H1 (cell line): ENCODE results near the gene TMEM131L.

ENCODE experiments used
- CEBPB ChIP-seq: IDR thresholded peaks from 2 replicates; pipeline ENCODE4 v1.6.1; 2012; ENCODE audit warnings: low read depth, low read length
- CTCF ChIP-seq, 3 experiments: IDR thresholded peaks; 1 replicate in 2 of 3; 2 replicates in 1 of 3; pipeline versions ENCODE4 v1.5.1 to v1.6.1; 2011; ENCODE audit warnings: low read length in 3 of 3, mild to moderate bottlenecking in 3 of 3, inconsistent platforms in 2 of 3, low read depth in 1 of 3, moderate library complexity in 1 of 3; ENCODE audit not compliant: insufficient read depth in 1 of 3; ENCODE audit errors: control extremely low read depth in 1 of 3
- JUND ChIP-seq: IDR thresholded peaks from 2 replicates; pipeline ENCODE4 v1.6.1; 2011; ENCODE audit warnings: mild to moderate bottlenecking, improper control_type of control experiment, low read length
- POLR2A ChIP-seq, 2 experiments: IDR thresholded peaks; 1 replicate in 1 of 2; 2 replicates in 1 of 2; pipeline ENCODE4 v1.6.1; 2011; ENCODE audit warnings: low read depth in 2 of 2, low read length in 2 of 2, mild to moderate bottlenecking in 2 of 2; ENCODE audit errors: control extremely low read depth in 1 of 2
- POU5F1 ChIP-seq: IDR thresholded peaks from 2 replicates; pipeline ENCODE4 v1.6.1; 2011; ENCODE audit warnings: low read depth, mild to moderate bottlenecking, low read length, moderate library complexity
- RNF2 ChIP-seq: fragments of 200-900, 300-1000 bp; sonication (generic); IDR thresholded peaks from 2 replicates; pipeline ENCODE4 v1.7.1; 2016; ENCODE audit warnings: borderline replicate concordance, low read depth, mild to moderate bottlenecking, antibody characterized with exemption, low read length; ENCODE audit not compliant: poor library complexity, severe bottlenecking; ENCODE audit errors: missing control alignments
- SP2 ChIP-seq: IDR thresholded peaks from 2 replicates; pipeline ENCODE4 v1.6.1; 2012; ENCODE audit warnings: mild to moderate bottlenecking, low read length, inconsistent platforms

DNA sequence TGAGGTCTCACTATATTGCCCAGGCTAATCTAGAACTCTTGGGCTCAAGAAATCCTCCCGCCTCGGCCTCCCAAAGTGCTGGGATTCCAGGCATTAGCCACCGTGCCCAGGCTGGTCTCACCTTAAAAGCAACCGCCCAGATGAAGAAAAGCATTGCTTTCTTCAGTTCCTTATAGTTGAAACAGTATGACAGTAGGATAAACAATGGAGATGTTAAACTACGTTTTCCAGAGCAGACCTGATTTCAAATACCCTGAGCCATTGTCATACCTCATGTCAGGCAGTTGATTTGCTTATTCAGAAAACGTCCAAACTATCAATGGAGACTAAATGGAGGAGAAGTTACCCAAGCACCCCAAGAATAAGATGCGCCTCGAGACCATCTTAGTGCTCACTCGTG, 26.3 kb upstream of the TMEM131L start:
- TF ChIP-seq CEBPB (no peak), CTCF (IDR thresholded peaks at IDR 0.05; ENCODE audit: control extremely low read depth in 1 of 3, insufficient read depth in 1 of 3, low read depth in 1 of 3, low read length in 3 of 3) (no peak), RNF2 (no peak), POU5F1 (no peak), POLR2A (IDR thresholded peaks at IDR 0.05; ENCODE audit: control extremely low read depth in 1 of 2, low read depth in 2 of 2, low read length in 2 of 2) (no peak), JUND (no peak), SP2 (no peak)
